ENCODE results near the gene ZNF132. TPM values are rescaled to one million over a fixed set of nuclear protein-coding genes. Genes with fewer than 3 reads are reported as not detected.

The ZNF132 gene
- total and polyA plus RNA-seq, 9 of the 15 experiments (the other 6 are each of a cell fraction or from before 2014, with no cell fraction given): 0.03 to 0.42 (median 0.10) TPM; not detected in 5

GRCh38 chr19:58475714-58476497 is 36.0 kb upstream of the ZNF132 start, which contains the start of gene ZNF446 (continued):
- no peak for TF ChIP-seq ZNF398 (CRISPR knock-in tag; IDR thresholded peaks at IDR 0.05)
- TF ChIP-seq PHF21A (IDR thresholded peaks at IDR 0.05; ENCODE audit: borderline replicate concordance, low read depth): no peak
- no peak for TF ChIP-seq CEBPB (tag; IDR thresholded peaks at IDR 0.05)
- peak; percentile 18; the same call in 1 of the 2 replicates for TF ChIP-seq RFX7 (CRISPR knock-in tag; IDR thresholded peaks at IDR 0.05)
- TF ChIP-seq RBM17 (IDR thresholded peaks at IDR 0.05; ENCODE audit: borderline replicate concordance, low read depth, low read length): no peak
- no peak for TF ChIP-seq ZBTB26 (CRISPR knock-in tag; IDR thresholded peaks at IDR 0.05)
- peak; percentile 52; the same call in 1 of the 2 replicates for TF ChIP-seq SIN3B (IDR thresholded peaks at IDR 0.05; ENCODE audit: low read depth)
- no peak for TF ChIP-seq NCOA2 (IDR thresholded peaks at IDR 0.05; ENCODE audit: partially characterized antibody in 2 of 2)
- no peak for TF ChIP-seq ZNF445 (CRISPR knock-in tag; IDR thresholded peaks at IDR 0.05; ENCODE audit: low read depth)
- TF ChIP-seq MAX (CRISPR knock-in tag; IDR thresholded peaks at IDR 0.05): no peak
- TF ChIP-seq REST (IDR thresholded peaks at IDR 0.05; ENCODE audit: borderline replicate concordance): peak; percentile 36; the same call in 1 of the 2 replicates
- no peak for TF ChIP-seq REST (CRISPR knock-in tag; IDR thresholded peaks at IDR 0.05; ENCODE audit: low read depth)
- no peak for TF ChIP-seq KAT8 (IDR thresholded peaks at IDR 0.05; ENCODE audit: low read depth)
- peak; percentile 80 for TF ChIP-seq ESRRA (IDR thresholded peaks at IDR 0.05; ENCODE audit: borderline replicate concordance, low read depth)
- TF ChIP-seq TCFL5 (CRISPR knock-in tag; conservative IDR thresholded peaks at IDR 0.05): no peak
- no peak for TF ChIP-seq RFX5 (IDR thresholded peaks at IDR 0.05; ENCODE audit: low read depth, low read length)
- no peak for TF ChIP-seq GATAD2A (IDR thresholded peaks at IDR 0.05)

Measured in K562 (cell line).